Measurements from ENCODE around the gene TRMT112.

Gene TRMT112

DNA sequence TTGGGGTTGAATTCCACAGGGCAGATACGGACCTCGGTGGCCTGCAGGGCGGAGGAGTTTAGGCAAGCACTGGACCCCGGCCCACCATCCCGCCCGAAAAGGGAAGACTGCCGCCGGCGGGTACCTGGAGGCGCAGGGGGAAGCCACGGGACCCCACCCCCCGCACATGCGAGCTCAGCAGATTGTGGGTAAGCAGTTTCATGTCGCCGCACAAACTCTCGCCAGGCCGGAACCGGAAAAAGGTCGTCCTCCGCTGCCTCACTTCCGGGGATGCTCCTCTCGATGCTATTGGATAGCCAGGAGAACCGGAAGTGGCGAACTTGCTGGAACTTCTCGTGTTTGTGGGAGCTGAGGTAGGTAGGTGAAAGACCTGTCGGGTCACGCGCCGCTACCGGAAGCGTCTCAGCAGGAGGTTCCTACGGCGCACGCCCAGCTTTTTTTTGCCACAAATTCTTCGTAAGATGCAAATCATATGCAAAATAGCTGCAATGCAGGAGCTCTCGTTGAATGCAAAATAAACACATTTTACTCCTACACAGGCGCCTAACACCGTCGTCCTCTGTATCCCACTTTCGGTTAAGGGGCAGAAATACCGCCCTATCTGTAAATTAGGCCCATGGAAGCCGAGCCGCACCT, at the start of gene TRMT112:
Gene TRMT112, minus strand, starts transcription at position 235 of the 636 bp plus-strand sequence. Its CDS starts 33 bp downstream, at position 202.
- DNase-seq (ENCODE audit: low read depth): peak; percentile 98

GRCh38 chr11:64366751-64367150, 49.4 kb upstream of the TRMT112 start:
- DNase-seq (ENCODE audit: low read depth): peak; percentile 33

DNA sequence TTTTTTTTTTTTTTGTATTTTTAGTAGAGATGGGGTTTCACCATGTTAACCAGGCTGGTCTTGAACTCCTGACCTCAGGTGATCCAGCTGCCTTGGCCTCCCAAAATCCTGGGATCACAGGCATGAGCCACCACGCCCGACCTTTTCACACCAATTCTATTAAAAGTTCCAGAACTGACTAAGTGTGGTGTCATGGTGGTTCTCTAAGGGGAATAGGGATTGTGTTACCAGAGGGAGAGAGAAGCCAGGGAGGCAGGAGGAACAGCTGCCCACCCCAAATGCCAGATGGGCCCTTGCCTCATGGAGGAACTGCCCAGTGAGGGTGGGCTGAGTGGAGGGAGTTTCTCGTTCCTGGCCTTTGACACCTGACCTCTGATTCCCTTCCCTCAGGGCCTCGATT, 47.6 kb upstream of the TRMT112 start:
- no peak for DNase-seq (ENCODE audit: low read depth)

GRCh38 chr11:64364435-64364834, 47.1 kb upstream of the TRMT112 start:
- no peak for DNase-seq (ENCODE audit: low read depth)

- no peak for DNase-seq (ENCODE audit: low read depth)
Measured at GRCh38 chr11:64362339-64362738, 45.0 kb upstream of the TRMT112 start.

DNA sequence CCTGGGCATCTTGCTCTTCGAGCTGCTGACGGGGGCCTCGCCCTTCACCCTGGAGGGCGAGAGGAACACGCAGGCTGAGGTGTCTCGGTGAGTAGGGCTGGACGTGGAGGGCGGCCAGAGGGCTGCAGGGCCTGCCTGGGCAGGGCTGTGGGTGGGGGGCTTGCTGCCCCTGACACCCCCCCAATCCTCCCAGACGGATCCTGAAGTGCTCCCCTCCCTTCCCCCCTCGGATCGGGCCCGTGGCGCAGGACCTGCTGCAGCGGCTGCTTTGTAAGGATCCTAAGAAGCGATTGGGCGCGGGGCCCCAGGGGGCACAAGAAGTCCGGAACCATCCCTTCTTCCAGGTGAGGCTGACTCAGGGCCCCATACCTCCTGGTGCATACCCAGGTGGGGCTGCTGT, 44.3 kb upstream of the TRMT112 start:
- DNase-seq (ENCODE audit: low read depth): no peak

GRCh38 chr11:64360448-64360921, 43.1 kb upstream of the TRMT112 start:
- no peak for DNase-seq (ENCODE audit: low read depth)

DNA sequence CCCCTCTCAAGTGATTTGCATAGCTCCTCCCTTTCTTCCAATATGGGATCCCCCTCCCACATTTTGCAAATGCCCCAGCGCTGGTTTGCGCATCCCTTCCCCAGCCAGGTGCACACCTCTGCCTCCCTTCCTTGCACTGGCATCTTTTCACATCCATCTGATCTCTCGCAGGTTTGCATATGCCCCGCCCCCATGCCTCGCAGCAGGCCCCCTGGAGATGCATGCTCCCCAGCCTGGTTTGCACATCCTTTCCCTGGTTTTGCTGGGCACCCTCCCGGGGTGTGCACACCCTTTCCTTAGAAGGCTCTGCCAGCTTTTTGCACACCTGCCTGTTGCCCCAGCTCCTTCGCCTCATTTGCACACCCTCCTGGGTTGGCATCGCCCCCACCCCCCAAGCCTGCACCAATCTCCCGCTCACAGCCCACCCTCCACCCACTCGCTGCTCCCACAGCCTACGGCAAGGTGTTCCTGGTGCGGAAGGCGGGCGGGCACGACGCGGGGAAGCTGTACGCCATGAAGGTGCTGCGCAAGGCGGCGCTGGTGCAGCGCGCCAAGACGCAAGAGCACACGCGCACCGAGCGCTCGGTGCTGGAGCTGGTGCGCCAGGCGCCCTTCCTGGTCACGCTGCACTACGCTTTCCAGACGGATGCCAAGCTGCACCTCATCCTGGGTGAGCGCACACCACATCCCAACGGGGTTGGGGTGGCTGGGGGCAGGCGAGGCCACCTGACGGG, 42.5 kb upstream of the TRMT112 start:
- DNase-seq (ENCODE audit: low read depth): no peak

- peak; percentile 81 for DNase-seq (ENCODE audit: low read depth)
Measured at GRCh38 chr11:64358907-64359711, 41.8 kb upstream of the TRMT112 start, which contains the start of gene RPS6KA4. TSS of gene RPS6KA4 (plus strand) at chr11:64359162. CDS start at chr11:64359236, 74 bp downstream.

DNA sequence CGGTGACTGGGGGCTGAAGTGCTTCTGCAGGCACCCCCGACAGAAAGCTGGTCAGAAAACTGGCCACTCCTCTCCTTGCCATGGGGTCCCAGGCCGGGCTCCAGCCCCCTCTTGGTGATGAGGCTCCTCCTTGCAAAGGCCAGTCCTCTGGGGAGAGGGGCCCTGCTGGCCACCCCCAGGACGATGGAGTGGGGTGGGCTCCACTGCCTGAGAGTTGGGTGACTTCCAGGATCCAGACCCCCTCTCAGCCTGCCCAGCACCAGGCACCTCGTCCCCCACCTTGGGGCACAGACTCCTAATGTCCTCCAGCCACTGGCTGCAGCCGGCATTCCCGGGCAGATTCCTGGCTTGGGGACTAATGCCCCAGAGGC, 41.2 kb upstream of the TRMT112 start:
- DNase-seq (ENCODE audit: low read depth): no peak

- peak; percentile 76 for DNase-seq (ENCODE audit: low read depth)
Measured at GRCh38 chr11:64357904-64358535, 40.7 kb upstream of the TRMT112 start.

DNA sequence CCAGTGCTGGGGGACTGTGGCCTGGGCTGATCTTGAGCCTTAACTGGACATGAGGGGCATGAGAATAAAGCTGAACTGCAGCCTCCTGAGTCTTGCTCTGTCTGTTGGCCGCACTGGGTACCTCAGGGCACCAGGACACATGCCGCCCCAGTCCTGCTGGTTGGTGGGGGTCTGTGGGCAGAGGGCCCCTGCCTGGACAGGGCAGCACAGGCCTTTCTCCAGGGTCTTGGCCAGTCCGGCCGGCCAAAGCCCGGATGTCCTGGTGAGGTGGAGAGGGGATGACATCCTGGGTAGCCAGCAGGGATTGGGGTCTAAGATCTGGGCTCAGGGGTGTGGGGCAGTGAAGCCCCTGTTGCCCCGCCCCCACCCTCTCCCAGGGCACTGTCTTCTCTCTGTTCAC, 40.1 kb upstream of the TRMT112 start:
- no peak for DNase-seq (ENCODE audit: low read depth)

DNA sequence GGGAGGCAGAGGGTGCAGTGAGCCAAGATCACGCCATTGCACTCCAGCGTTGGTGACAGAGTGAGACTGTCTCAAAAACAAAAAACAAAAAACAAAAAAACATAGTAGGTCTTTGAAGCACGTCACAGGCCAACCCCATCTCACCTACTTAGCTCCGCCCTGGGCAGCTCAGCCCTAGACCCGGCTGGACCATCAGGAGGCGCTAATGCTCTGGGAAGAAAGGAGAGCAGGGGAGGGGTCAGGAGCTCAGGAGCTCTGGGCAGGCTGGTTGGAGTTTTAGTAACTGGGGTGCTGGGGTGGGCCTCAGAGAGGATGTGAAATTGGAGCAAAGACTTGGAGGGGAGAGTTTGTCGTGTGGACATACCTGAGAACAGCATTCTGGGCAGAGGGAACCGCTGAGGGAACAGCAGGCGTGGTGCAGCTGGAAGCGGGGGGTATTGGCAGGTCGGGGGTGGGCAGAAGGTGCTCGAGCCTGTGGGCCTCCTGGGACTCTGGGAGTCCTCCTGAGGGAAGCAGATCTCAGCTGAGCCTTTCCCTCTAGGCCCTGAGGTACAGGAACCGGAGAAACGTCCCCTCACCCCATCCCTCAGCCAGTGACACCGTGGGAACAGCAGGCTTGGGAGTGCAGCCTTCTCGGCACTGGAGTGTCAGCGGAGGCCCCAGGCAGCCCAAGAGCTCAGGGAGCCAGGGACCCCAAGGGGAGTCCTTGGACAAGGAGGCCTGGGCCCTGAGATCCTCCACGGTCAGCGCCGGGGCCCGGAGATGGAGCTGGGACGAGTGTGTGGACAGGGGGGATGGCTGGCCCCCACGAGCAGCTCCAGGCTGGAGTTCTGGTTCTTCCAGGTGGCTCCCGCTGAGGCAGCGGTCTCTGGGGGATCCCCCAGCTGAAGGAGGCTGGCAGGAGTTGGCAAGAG, 39.4 kb upstream of the TRMT112 start:
- DNase-seq (ENCODE audit: low read depth): peak; percentile 69

DNA sequence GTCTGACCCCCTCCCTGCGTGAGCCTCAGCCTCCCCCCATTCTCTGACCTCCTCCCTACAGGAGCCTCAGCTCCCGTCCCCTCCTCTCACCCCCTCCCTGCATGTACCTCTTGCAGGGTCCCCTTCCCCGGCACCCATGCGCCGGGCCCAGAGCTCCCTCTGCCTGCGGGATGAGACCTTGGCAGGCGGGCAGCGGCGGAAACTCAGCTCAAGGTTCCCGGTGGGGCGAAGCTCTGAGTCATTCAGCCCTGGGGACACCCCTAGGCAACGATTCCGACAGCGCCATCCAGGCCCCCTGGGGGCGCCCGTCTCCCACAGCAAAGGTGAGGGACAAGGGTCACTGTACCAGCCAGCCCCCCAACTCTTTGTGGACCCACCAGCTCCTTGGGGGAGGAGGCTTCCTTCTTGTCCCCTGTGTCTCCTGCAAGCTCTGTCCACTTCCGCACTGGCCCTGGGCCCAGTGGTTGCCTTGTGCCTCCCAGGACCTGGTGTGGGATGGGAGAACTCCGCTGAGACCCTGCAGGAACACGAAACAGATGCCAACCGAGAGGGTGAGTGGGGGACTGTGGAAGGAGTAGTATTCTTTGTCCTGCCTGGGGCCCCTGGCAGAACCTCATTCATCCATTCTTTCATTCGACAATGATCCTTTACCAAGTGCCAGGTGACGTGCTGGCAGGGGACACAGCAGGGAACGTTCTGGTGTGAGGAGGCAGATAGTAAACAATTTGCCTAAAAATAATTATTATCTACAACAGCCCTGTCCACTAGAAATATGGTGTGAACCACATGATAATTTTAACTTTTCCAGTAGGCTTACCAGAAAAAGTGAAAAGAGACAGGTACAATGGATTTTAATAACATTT, 38.0 kb upstream of the TRMT112 start:
- peak; percentile 89 for DNase-seq (ENCODE audit: low read depth)

DNA sequence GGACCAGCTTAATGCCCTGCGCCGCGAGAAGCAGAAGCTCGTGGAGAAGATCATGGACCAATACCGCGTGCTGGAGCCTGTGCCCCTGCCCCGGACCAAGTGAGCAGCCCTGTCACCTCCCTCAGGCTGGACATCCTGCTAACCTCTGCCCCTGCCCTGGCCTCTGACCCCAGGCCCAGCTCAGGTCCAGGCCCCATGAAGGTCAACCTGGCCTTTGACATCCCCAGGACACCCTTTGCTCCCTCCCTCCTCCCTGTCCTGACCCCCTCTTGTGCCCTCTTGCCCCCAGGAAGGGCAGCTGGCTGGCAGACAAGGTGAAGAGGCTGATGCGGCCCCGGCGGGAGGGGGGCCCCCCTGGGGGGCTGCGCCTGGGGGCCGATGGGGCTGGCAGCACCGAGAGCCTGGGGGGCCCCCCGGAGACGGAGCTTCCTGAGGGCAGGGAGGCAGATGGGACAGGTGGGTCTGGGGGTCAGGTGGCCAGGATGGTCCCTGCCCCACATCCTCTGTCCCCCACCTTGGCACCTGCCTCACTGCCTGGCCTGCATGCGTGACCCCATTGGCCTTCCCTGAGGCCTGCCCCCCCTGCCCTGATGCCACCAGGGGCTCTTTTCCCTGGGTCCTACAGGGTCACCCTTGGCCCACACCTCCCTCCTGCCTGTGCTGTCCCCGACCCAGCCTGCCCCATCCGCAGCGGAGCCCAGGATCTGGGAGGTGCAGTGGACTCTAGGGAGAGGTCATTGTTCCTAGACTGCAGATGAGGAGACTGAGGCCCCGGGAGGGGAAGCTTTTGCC, 36.6 kb upstream of the TRMT112 start:
- DNase-seq (ENCODE audit: low read depth): no peak

GRCh38 chr11:64352995-64353714, 35.8 kb upstream of the TRMT112 start:
- DNase-seq (ENCODE audit: low read depth): no peak

- no peak for DNase-seq (ENCODE audit: low read depth)
Measured at GRCh38 chr11:64352099-64352994, 35.0 kb upstream of the TRMT112 start.

All from ELR (cell line).